Keratinocyte (primary cell): ENCODE results near the gene S100A5.

Experiments used
- EZH2 ChIP-seq: IDR thresholded peaks from one replicate; pipeline ENCODE4 v1.6.1; 2012; ENCODE audit warnings: inconsistent platforms, mild to moderate bottlenecking, low read length, moderate library complexity
- TF ChIP-seq, protein P1 (sequence below), 3 experiments: IDR thresholded peaks in 1 of 3; conservative IDR thresholded peaks in 1 of 3; optimal IDR thresholded peaks in 1 of 3; 2 replicates in 2 of 3; 3 replicates in 1 of 3; pipeline versions ENCODE3 to v1.5.1; 2011; ENCODE audit warnings: low read length in 3 of 3, mild to moderate bottlenecking in 3 of 3, moderate library complexity in 2 of 3, control low read depth in 1 of 3, inconsistent platforms in 1 of 3; ENCODE audit not compliant: insufficient read depth in 2 of 3; ENCODE audit errors: extremely low read depth in 1 of 3

DNA sequence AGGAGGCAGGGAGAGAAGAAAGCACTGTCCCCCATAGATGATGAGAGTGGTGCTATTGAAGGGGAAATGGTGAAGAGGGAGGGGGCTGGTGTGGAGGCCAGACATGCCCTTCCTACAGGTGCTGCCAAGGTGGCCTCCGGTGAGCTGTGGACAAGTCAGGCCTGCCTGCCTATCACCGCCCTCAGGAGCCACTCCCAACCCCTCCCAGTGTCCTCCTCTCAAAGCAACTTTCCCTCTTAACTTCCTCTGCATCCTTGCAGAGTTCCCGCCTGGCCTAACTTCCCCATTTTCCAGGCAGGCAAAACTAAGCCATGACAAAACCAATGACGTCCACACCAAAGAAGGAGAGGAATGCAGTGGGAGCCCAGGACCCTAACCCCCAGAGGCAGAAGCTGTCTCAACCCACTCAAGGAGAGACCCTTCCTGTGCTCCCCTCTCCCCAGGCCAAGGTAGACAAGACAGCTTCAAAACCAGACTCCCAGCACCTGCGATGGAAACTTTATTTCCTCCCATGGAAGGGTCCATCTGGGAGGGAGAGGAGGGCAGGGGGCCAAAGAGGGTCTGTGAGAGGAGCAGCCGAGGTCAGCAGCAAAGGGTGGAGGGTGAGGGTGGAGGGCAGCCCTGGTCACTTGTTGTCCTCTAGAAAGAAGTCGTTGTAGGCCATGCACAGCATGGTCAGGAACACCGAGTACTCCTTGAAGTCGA, 3.9 kb downstream of the S100A5 start:
- TF ChIP-seq, protein P1, sequence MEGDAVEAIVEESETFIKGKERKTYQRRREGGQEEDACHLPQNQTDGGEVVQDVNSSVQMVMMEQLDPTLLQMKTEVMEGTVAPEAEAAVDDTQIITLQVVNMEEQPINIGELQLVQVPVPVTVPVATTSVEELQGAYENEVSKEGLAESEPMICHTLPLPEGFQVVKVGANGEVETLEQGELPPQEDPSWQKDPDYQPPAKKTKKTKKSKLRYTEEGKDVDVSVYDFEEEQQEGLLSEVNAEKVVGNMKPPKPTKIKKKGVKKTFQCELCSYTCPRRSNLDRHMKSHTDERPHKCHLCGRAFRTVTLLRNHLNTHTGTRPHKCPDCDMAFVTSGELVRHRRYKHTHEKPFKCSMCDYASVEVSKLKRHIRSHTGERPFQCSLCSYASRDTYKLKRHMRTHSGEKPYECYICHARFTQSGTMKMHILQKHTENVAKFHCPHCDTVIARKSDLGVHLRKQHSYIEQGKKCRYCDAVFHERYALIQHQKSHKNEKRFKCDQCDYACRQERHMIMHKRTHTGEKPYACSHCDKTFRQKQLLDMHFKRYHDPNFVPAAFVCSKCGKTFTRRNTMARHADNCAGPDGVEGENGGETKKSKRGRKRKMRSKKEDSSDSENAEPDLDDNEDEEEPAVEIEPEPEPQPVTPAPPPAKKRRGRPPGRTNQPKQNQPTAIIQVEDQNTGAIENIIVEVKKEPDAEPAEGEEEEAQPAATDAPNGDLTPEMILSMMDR (optimal IDR thresholded peaks at IDR 0.05 in 1 of 3, IDR thresholded peaks at IDR 0.05 in 1 of 3, conservative IDR thresholded peaks at IDR 0.05 in 1 of 3; ENCODE audit: extremely low read depth in 1 of 3, insufficient read depth in 2 of 3, low read length in 3 of 3): no peak
- TF ChIP-seq EZH2: no peak
